Measurements from ENCODE around the gene ERI3.

Gene ERI3

DNA sequence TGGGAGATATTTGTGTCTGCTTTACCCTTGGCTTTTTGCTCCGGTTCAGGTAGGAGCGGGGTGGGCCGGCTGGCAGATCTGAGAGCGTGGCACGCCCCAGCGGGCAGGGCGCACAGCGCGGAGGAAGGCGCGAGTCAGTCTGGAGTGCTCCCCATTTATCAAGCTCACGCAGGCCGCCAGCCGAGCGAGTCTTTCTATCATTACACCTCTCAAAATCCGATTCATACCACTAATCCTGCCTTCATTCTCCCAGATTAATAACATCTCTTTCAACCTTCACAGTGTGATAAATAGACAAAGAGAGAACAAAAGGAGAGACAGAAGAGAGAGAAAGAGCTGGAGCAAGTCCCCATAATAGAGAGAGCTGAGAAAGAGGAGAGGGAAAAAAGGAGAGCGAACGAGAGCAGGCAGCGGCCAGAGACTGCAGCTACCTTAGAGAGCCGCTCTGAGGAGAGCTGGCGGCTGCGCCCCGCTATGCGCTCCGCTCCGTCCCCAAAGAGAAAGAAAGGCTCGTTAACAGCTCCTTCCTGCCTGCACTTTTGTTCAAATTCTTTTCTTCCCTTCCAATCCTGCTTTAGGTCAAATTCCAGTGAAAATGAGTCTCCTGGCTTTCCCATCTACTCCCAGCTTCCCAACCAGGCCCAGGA is 93.8 kb downstream of the ERI3 start:
- no peak for DNase-seq (ENCODE audit: low read depth)
- TF ChIP-seq, protein P1, sequence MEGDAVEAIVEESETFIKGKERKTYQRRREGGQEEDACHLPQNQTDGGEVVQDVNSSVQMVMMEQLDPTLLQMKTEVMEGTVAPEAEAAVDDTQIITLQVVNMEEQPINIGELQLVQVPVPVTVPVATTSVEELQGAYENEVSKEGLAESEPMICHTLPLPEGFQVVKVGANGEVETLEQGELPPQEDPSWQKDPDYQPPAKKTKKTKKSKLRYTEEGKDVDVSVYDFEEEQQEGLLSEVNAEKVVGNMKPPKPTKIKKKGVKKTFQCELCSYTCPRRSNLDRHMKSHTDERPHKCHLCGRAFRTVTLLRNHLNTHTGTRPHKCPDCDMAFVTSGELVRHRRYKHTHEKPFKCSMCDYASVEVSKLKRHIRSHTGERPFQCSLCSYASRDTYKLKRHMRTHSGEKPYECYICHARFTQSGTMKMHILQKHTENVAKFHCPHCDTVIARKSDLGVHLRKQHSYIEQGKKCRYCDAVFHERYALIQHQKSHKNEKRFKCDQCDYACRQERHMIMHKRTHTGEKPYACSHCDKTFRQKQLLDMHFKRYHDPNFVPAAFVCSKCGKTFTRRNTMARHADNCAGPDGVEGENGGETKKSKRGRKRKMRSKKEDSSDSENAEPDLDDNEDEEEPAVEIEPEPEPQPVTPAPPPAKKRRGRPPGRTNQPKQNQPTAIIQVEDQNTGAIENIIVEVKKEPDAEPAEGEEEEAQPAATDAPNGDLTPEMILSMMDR (IDR thresholded peaks at IDR 0.05; ENCODE audit: low read depth, low read length, missing control alignments), result no peak
- H3K4me3 ChIP-seq (ENCODE audit: low read depth, low read length), result no peak overlapping the region
- in situ Hi-C loops (cut with HindIII; ENCODE audit: low sequenced_read_pairs), result no loop called here

DNA sequence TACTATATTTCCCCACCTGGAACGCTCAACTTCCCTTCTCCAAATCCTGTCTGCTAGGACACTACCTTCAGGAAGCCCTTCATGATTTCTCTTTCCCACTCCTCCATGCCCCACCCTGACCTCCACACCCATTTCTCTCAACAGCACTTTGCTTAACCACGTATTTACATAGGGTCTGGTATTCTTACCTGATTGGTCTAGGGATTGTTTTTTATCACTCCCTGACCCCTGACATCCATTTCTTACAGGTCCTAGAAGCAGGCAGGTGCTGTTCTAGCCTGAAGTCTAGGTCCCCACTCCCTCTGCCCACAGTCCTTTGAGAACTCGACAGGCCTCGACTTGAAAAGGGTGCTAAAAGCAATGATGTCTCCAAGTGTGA is 94.3 kb downstream of the ERI3 start:
- no peak for DNase-seq (ENCODE audit: low read depth)
- TF ChIP-seq, protein P1 (IDR thresholded peaks at IDR 0.05; ENCODE audit: low read depth, low read length, missing control alignments), result no peak
- in situ Hi-C loops (cut with HindIII; ENCODE audit: low sequenced_read_pairs), result no loop called here
- H3K4me3 ChIP-seq (ENCODE audit: low read depth, low read length), result no peak overlapping the region

- H3K4me3 ChIP-seq (ENCODE audit: low read depth, low read length), result no peak overlapping the region
- no peak for DNase-seq (ENCODE audit: low read depth)
- TF ChIP-seq, protein P1 (IDR thresholded peaks at IDR 0.05; ENCODE audit: low read depth, low read length, missing control alignments), result no peak
- in situ Hi-C loops (cut with HindIII; ENCODE audit: low sequenced_read_pairs), result no loop called here
These were observed 96.0 kb downstream of the ERI3 start for GRCh38 chr1:44259090-44259489.

GRCh38 chr1:44256762-44257554 is 98.1 kb downstream of the ERI3 start:
- TF ChIP-seq, protein P1 (IDR thresholded peaks at IDR 0.05; ENCODE audit: low read depth, low read length, missing control alignments), result no peak
- no peak overlapping the region for H3K4me3 ChIP-seq (ENCODE audit: low read depth, low read length)
- in situ Hi-C loops (cut with HindIII; ENCODE audit: low sequenced_read_pairs), result no loop called here
- no peak for DNase-seq (ENCODE audit: low read depth)

GRCh38 chr1:44254392-44254910 is 100.6 kb downstream of the ERI3 start:
- in situ Hi-C loops (cut with HindIII; ENCODE audit: low sequenced_read_pairs), result no loop called here
- TF ChIP-seq, protein P1 (IDR thresholded peaks at IDR 0.05; ENCODE audit: low read depth, low read length, missing control alignments), result no peak
- no peak for DNase-seq (ENCODE audit: low read depth)
- H3K4me3 ChIP-seq (ENCODE audit: low read depth, low read length), result no peak overlapping the region

GRCh38 chr1:44251989-44252671 is 102.9 kb downstream of the ERI3 start:
- TF ChIP-seq, protein P1 (IDR thresholded peaks at IDR 0.05; ENCODE audit: low read depth, low read length, missing control alignments), result no peak
- in situ Hi-C loops (cut with HindIII; ENCODE audit: low sequenced_read_pairs), result no loop called here
- no peak for DNase-seq (ENCODE audit: low read depth)

More at GRCh38 chr1:44251989-44252671, 102.9 kb downstream of the ERI3 start:
- no peak overlapping the region for H3K4me3 ChIP-seq (ENCODE audit: low read depth, low read length)
